ENCODE results near the gene GAL.

GAL gene

GRCh38 chr11:68683121-68683520, 1.2 kb upstream of the GAL start:
- DNase-seq, result peak; percentile 21

GRCh38 chr11:68683536-68684384, 584 bp upstream of the GAL start:
- DNase-seq, result peak; percentile 32

- peak; percentile 34 for DNase-seq
These were observed 1.5 kb downstream of the GAL start for GRCh38 chr11:68685656-68686380.

DNA sequence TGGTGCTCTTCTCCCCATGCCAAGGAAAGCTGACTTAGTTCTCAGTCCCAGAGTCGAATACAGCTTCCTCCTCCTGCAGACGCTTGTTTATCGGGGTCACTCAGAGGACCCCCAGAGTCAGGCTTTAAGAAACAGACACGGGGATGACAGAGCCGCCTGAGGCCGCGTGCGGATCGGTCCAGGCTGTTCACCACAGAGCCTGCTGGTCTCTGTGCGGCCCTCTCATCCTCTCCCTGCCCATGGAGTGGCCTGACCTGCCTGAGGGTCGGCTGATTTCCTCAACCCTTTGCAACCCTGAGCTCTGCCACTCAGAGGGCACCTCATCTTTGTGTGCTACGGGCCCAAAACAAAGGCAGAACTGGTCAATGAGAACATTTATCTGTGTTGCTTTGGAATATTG, 2.1 kb downstream of the GAL start:
- DNase-seq, result no peak

DNA sequence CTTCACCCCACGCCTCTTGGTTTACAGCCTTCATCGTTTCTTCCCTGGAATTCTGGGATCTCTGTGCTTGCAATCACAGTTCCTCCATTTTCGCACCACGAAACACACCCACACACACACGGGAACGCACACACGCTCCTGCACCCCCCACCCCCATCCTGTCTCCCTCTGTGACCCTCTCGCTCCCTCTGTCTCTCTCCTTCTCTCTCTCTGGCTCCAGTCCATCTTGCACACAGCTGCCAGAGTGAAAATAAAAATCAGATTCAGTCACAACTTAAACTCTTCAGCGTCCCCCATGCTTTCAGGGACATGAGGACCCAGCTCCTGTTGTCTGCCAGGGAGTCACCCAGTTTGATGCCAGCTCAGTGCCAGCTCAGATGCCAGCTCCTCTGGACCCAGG, 3.0 kb downstream of the GAL start:
- peak; percentile 41 for DNase-seq

DNA sequence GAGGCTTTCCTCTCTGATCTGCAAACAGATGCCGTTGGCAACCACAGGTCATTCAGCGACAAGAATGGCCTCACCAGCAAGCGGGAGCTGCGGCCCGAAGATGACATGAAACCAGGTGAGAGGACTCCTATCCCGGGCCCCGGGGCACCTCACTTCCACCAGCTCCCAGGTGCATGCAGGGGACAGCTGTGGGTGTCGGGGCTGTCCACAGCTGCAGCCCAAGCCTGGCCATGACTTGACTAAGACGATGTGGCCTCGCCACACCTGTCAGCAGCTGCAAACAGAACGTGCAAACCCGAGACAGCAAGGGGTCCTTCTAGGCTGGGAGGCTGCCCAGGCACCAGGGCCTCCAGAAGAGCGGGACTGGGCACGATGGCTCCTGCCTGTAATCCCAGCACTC, 3.6 kb downstream of the GAL start:
- DNase-seq, result peak; percentile 30

- no peak for DNase-seq
These were observed 4.5 kb downstream of the GAL start for GRCh38 chr11:68688881-68689280.

GRCh38 chr11:68689737-68690625, 5.6 kb downstream of the GAL start:
- peak; percentile 24 for DNase-seq

- no peak for DNase-seq
These were observed 6.5 kb downstream of the GAL start for GRCh38 chr11:68690671-68691401.

- no peak for DNase-seq
These were observed 7.0 kb downstream of the GAL start for GRCh38 chr11:68691402-68691784.

- DNase-seq, result no peak
These were observed 7.8 kb downstream of the GAL start for GRCh38 chr11:68692115-68692514.

DNA sequence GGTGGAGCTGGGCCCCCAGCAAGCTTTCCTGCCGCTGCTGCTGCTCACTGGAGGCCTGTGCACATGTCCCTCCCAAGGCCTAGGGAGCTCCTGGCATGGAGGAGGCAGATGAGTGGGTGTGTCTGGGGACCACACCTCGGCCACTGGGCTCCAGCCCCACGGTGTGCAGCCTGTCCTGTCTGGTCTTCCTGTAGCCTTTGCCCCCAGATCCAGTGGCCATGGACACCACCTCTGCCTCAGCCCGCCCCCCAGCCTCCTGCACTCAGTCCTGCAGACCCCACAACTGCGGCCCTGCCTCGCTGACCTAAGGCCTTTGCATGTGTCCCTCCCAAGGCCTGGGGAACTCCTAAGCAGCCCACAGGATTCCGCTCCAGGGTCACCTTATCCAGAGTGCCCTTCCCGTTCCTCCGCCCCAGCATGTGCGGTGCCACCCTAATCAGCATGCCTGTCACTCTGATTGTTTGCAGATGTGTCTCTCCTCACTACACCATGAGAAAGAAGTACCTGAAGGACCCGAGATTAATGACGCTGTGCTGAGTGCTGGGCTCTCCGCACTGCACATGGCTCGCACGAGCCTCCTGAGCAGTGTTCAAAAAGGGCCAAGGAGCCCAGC, 8.6 kb downstream of the GAL start:
- DNase-seq, result no peak

GRCh38 chr11:68693484-68693882, 9.1 kb downstream of the GAL start:
- DNase-seq, result no peak

DNA sequence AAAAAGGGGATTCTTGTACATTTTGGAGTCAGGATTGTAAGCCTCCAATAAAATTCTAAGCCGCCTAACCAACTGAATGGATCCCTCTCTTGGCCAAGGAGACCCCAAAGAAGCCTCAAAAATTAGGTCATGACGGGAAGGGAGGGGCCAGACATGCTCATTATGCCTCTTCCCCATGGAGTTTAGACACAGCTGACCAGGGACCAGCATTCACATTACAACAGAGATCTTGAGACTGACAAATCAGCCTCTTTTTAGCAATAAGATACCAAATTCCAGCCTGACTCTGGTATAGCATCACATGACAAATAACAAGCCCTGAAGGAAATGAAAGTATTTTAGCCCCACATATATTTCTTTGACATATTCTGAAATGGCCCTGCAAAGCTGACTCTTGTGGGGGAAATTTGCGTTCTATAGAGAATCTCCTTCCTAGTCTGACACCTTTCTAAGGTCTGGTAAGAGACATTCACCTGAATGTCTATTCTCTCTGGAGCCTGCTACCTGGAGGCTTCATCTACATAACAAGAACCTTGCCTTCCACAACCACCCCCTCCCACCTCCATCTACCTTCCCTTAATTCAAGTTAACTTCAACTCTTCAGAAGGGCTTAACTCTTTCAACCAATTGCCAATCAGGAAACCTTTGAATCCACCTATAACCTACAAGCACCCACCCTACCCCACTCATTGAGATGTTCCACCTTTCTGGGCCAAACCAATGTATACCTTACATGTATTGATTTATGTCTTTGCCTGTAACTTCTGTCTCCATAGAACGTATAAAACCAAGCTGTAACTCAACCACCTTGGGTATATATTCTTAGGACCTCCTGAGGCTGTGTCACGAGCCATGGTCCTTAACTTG, 10.3 kb downstream of the GAL start:
- DNase-seq, result no peak

- DNase-seq, result no peak
These were observed 11.2 kb downstream of the GAL start for GRCh38 chr11:68695531-68695930.

GRCh38 chr11:68698993-68699392, 14.6 kb downstream of the GAL start:
- DNase-seq, result no peak

- DNase-seq, result no peak
These were observed 20.5 kb downstream of the GAL start for GRCh38 chr11:68704887-68705286.

GRCh38 chr11:68707527-68707926, 23.2 kb downstream of the GAL start:
- no peak for DNase-seq

DNA sequence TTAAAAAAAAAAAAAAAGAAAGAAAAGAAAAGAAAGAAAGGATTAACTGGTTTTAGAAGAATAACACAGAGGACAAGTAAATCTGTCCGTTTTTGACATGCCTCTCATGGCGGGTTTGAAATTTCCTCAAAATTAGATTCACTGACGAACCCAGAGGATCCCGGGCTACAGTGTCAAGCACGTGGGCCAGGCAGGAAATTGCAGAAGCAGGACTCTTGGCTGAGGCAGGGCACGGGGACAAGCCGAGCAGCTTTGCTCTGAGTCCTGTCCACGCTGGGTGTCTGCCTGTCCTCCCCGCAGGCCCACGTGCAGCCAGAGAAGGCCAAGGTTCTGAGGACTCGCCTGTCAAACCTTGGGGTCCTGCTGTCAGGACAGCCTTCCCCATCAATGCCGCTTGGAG, 24.7 kb downstream of the GAL start:
- DNase-seq, result no peak

DNA sequence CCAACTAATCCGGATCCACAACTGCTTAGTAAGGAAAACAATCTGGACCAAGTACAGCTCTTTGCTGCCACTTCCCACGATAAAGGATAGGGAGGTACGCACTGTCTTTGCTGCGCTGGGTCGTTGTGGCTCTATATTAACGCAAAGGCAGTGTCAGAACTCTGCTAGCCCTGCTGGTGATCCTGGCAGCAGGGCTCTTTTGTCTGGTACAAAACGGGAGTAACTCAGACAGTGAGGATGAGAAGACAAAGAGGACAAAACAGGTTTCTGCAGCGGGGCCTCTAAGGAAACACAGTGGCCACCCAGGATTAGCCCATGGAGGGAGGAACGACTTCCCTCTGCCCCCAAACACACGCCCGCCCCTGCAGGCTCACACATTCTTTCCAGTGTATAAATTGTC, 26.1 kb downstream of the GAL start:
- DNase-seq, result no peak

GRCh38 chr11:68711114-68711513, 26.8 kb downstream of the GAL start:
- DNase-seq, result no peak
